SK-N-MC (cell line): Measurements from ENCODE around the gene SMOC1.

Experiments
- DNase-seq: peaks from one replicate; pipeline ENCODE4 v3.0.0-alpha.2; 2011; ENCODE audit warnings: low read depth, low spot score
- H3K27ac ChIP-seq: fragments of 200-600 bp; sonication (generic); 2 replicates; pipeline ENCODE4 v1.5.1; 2016; ENCODE audit warnings: mixed run types
- H3K36me3 ChIP-seq: fragments of 200-600 bp; sonication (generic); 2 replicates; pipeline ENCODE4 v1.6.1; 2017; ENCODE audit warnings: antibody characterized with exemption, low read length, mixed read lengths; ENCODE audit not compliant: insufficient read depth
- H3K4me3 ChIP-seq: fragments of 200-600 bp; sonication (generic); 2 replicates; pipeline ENCODE4 v1.5.1; 2016
- H3K9ac ChIP-seq: fragments of 200-600 bp; sonication (generic); 2 replicates; pipeline ENCODE4 v1.8.0; 2017; ENCODE audit warnings: mixed run types, mixed read lengths; ENCODE audit not compliant: insufficient read length
- H3K9me3 ChIP-seq: fragments of 200-600 bp; sonication (generic); 2 replicates; pipeline ENCODE4 v1.6.1; 2017; ENCODE audit warnings: low read depth, mild to moderate bottlenecking, antibody characterized with exemption, low read length, moderate library complexity, mixed read lengths
- EZH2 ChIP-seq: fragments of 200-600 bp; sonication (generic); IDR thresholded peaks from one replicate; pipeline ENCODE4 v1.6.1; 2017; ENCODE audit warnings: antibody characterized with exemption
- FOXP2 ChIP-seq: optimal IDR thresholded peaks from 2 replicates; pipeline ENCODE3; 2011; ENCODE audit warnings: mild to moderate bottlenecking, moderate library complexity; ENCODE audit not compliant: insufficient read depth; ENCODE audit errors: extremely low read length, control extremely low read depth
- POLR2AphosphoS5 ChIP-seq: IDR thresholded peaks from 2 replicates; pipeline ENCODE4 v1.6.1; 2012; ENCODE audit warnings: mild to moderate bottlenecking, low read depth, low read length, borderline replicate concordance

Gene SMOC1

DNA sequence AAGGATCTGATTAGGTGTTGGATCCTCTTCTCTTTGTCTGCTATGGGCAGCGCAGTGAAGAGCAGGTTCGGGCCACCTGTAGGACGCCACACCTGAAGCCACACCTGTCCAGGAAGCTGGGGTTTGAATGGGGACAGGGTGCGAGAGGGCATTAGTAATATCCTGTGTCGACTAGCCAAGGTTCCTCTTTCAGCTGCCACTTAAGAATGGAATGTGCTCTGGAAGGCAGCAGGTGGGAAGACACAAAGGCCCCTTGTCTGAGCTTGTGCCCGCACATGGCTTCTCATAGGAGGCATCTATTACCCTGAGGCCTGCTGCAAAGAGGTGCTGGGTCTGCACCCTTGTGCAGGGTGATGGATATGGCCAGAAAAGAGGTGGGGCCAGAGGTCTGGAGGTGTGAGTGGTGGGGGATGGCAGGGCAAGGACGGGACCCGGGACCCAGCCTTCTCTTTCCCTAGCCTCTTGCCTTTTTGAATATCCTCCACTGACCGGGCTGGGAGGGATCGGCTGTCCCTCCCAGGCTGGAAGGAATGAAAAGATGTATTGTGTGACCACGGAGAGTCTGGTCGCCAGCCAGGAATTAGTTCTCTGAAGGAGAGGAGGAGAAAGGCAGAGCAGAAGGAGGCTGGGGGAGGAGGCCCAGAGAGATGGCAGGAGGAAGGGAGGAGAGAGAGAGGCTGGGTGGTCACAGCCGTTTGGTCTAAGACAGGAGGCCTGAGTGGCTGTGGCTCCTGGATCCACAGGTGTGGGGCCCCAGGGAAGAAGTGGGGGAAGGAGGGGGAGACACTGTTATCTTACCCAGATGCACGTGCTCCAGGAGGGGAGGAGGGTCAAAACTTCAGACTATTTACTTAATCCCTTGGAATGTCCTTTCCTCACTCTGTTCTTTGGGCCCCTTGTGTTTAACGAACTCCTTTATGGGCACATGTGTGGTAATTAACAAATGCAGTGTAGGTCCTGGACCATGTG is 101.5 kb downstream of the SMOC1 start:
- DNase-seq: no peak
- Histone ChIP-seq H3K9me3 (no peaks in the 10 kb centered on the region), H3K36me3 (no peaks in the 10 kb centered on the region), H3K4me3 (no peak overlapping the region), H3K27ac (no peak overlapping the region), H3K9ac (no peak overlapping the region)
- no peak for TF ChIP-seq FOXP2
- TF ChIP-seq EZH2: no peak
- no peak for TF ChIP-seq POLR2AphosphoS5

DNA sequence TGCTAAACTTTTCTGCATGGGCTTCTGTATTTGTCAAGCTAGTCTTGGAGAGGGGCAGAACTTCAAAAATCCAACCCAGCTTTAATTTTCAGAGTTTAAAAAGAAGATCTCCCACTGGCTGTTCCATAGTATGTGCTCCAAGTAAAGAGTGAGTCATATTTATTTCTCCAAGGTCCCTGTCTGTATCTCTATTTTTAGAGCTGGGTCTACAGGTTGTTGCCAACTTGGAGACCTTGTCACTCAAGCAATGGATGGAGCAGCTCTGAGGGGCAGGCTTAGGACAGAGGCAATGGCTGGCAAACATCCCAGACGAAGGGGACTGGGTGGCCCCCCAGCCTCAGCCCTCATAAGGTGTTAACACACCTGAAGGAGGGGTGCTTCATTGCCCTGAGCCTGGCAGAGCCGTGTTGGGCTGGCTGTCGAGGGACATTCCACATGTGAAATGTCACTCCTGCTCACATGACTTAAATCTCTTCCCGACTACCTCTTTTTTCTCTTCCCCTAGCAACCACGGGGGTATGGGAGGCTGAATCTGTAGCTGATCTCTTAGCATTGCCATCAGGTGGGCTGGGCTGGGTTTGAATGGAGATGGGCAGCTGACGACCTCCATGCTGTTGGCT is 103.1 kb downstream of the SMOC1 start:
- H3K4me3 ChIP-seq: no peak overlapping the region
- H3K36me3 ChIP-seq: no peaks in the 10 kb centered on the region
- no peak for DNase-seq
- TF ChIP-seq FOXP2: no peak
- TF ChIP-seq EZH2: no peak
- TF ChIP-seq POLR2AphosphoS5: no peak
- H3K9me3 ChIP-seq: no peaks in the 10 kb centered on the region
- H3K9ac ChIP-seq: no peak overlapping the region
- H3K27ac ChIP-seq: no peak overlapping the region

DNA sequence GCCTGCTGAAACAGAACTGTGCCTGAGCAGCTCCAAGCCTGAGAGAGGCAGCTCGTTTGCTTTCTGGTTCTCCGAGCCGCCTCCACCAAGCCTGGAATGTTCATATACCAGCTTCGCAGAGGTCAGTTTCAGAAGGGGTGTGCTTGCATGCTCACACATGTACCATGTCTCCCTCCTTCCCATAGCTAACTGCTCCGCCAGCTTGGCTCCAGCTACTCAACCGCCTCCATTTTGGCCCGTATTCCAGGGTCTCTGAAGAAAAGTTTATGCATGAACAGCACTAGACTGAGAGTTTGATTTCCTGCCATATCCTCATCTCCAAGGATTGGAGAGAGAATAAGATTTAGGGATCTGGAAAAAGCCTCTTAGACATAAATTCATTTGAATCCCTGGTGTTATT is 103.7 kb downstream of the SMOC1 start:
- Histone ChIP-seq H3K36me3 (no peaks in the 10 kb centered on the region), H3K9ac (no peak overlapping the region), H3K4me3 (no peak overlapping the region), H3K9me3 (no peaks in the 10 kb centered on the region), H3K27ac (no peak overlapping the region)
- no peak for DNase-seq
- TF ChIP-seq POLR2AphosphoS5 (no peak), FOXP2 (no peak), EZH2 (no peak)

DNA sequence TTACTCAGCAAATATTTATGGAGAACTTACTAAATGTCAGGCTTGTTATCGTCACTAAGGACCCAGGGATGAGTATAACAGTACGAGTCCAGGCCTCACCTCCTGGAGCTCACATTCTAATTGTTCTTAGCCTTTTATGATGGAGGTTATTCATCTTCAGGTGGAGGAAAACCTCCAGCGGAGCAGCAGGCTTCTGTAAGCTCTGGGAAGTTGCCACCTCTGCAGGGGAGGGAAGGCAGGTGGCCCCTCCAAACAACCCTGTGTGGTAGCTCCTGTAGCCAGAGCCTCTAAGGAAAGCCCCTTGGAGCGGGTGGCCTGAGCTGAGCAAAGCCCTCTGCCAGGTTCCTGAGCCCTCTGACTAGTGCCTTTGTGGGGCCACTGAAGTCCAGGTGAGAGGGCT is 104.1 kb downstream of the SMOC1 start:
- H3K9me3 ChIP-seq: no peaks in the 10 kb centered on the region
- H3K27ac ChIP-seq: no peak overlapping the region
- no peak for DNase-seq
- TF ChIP-seq FOXP2: no peak
- no peak for TF ChIP-seq POLR2AphosphoS5
- no peak for TF ChIP-seq EZH2
- no peak overlapping the region for H3K9ac ChIP-seq
- H3K36me3 ChIP-seq: no peaks in the 10 kb centered on the region
- no peak overlapping the region for H3K4me3 ChIP-seq

GRCh38 chr14:69985463-69985862 is 106.2 kb downstream of the SMOC1 start:
- Histone ChIP-seq H3K27ac (no peak overlapping the region), H3K9ac (no peak overlapping the region), H3K36me3 (no peaks in the 10 kb centered on the region), H3K9me3 (no peaks in the 10 kb centered on the region), H3K4me3 (no peak overlapping the region)
- DNase-seq: no peak
- TF ChIP-seq EZH2 (no peak), FOXP2 (no peak)

- TF ChIP-seq POLR2AphosphoS5 (no peak), EZH2 (no peak), FOXP2 (no peak)
- no peak overlapping the region for H3K4me3 ChIP-seq
- H3K27ac ChIP-seq: no peak overlapping the region
- no peak overlapping the region for H3K9ac ChIP-seq
- H3K36me3 ChIP-seq: no peaks in the 10 kb centered on the region
- DNase-seq: no peak
- H3K9me3 ChIP-seq: no peaks in the 10 kb centered on the region
These were observed 107.1 kb downstream of the SMOC1 start for GRCh38 chr14:69986336-69986735.

DNA sequence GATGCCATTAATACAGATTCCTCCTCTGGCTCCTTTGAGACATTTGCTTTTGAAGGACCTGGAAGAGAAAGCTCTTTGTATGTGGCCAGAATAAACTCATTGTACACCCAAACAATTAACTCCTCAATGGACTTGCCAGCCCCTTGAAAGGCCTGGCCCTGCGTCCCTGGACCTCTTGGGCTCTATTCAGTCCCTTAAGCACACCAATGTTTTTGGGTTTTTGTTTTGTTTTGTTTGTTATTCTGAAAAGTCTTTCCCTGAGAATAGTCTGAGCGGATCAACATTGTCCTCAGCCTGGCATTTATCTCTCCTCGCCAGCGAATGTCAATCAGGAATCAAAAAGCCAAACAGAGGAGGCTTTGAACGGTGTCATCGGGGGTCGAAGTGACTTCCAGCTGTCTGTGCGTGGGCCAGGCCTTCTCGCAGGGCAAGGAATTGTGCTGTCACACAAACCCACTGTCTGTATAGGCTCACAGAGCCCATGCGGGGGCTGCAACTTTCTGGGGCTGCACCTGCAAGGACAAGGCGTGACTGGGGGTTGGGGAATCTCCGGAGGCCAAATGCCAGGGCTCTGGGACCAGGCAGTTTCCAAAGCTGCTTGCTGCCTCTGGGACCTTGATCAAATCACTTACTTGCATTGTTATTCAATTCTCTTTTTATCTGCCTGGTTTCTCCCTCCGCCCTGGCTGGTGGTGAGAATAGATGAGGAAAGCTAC is 108.3 kb downstream of the SMOC1 start:
- no peak for TF ChIP-seq POLR2AphosphoS5
- no peak for TF ChIP-seq EZH2
- TF ChIP-seq FOXP2: no peak
- DNase-seq: no peak
- H3K9me3 ChIP-seq: no peaks in the 10 kb centered on the region
- no peak overlapping the region for H3K4me3 ChIP-seq
- H3K36me3 ChIP-seq: no peaks in the 10 kb centered on the region
- H3K9ac ChIP-seq: no peak overlapping the region
- H3K27ac ChIP-seq: no peak overlapping the region

DNA sequence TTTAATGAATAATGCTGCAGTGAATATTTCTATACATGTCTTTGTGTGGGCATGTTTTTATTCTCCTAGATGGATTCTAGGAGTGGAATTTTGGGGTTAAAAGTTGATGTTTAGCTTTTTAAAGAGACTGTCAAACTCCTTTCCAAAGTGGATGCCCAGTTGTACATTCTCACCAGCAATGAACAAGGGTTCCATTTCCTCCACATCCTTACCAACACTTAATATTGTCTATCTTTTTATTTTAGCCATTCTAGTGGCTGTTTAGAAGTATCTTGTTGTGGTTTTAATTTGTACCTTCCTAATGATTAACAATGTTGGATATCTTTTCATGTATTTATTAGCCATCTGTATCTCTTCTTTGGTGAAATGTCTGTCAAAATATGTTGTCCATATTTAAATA is 109.8 kb downstream of the SMOC1 start:
- no peak overlapping the region for H3K9ac ChIP-seq
- H3K4me3 ChIP-seq: no peak overlapping the region
- H3K36me3 ChIP-seq: no peaks in the 10 kb centered on the region
- TF ChIP-seq EZH2: no peak
- DNase-seq: no peak
- H3K27ac ChIP-seq: no peak overlapping the region
- H3K9me3 ChIP-seq: no peaks in the 10 kb centered on the region
